ENCODE data around the gene TNFRSF19.

Gene TNFRSF19

DNA sequence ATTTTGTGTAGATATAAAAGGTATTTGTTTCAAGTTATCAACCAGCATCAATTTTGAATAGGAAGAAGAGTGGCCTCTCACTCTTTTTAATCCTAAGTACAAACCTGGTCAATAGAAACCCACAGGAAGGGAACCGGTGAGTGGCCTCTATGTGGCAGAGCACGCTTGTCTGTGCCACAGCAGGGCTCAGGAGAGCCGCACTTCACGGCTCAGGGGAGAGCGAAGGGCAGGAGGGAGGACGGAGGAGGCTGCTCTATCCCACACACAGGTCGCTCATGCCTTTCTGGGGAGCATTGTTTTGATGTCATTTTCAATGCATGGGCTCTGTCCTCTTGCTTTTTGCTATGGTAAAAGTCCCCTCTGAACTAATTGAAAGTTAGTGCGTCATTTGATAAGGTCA lies 57.2 kb downstream of the TNFRSF19 start:
- no peak for DNase-seq (ENCODE audit: low read depth in 2 of 2, low spot score in 1 of 2)

DNA sequence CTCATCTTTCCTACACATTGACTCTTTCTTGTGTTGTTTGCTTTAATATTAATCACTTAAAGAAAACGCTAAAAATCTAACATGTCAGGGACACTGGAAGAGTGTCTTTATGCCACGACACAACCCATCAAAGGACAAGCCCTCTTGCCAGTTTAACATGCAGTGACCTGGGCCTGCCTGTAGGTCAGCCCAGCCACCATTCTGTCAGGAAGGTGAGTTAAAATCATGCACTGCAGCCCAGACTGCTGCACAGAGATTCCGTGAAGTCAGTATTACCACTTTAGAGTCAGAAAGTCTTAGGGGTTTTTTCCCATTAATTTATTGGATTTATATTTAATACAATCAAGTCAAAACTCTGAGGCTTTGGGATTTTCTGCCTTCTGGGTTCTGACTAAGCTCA lies 58.0 kb downstream of the TNFRSF19 start:
- no peak for DNase-seq (ENCODE audit: low read depth in 2 of 2, low spot score in 1 of 2)

DNA sequence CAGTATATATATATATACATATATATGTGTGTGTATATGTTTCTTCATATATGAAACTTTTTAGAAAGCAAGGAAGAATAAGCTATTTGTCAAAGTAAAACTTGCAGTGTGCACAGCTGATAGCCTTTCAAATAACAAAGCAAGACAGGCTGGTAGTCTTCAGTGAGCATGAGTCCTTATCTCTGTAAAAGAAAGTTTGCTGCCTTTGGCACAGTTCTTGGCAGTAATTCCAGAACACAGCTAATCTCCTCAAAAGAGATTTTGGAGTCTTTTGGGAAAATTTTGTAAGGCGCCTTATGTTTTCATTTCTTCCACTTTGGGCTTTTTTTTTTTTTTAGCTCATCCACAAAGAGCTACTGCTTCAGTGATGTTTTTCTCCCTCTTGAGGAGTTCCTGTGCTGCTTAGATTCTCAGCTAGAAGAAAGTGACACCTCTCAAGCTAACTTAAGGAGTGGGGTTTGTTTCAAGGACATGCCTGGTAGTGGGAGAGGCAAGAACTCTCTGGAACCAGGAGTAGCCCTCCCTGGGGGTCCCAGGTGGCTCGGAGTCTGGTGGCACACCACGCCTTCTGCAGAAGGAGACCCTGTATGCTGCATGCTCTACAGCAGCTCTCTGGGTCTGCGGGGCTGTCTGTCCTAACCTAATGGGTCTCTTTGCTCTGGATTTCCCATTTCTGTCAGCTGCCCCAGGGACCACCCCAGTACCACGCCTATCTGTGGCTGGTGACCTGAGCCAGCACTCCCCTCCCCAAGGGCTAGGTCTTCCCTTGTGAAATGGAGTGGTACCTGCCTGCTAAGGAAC lies 58.8 kb downstream of the TNFRSF19 start:
- DNase-seq (ENCODE audit: low read depth in 2 of 2, low spot score in 1 of 2): no peak

DNA sequence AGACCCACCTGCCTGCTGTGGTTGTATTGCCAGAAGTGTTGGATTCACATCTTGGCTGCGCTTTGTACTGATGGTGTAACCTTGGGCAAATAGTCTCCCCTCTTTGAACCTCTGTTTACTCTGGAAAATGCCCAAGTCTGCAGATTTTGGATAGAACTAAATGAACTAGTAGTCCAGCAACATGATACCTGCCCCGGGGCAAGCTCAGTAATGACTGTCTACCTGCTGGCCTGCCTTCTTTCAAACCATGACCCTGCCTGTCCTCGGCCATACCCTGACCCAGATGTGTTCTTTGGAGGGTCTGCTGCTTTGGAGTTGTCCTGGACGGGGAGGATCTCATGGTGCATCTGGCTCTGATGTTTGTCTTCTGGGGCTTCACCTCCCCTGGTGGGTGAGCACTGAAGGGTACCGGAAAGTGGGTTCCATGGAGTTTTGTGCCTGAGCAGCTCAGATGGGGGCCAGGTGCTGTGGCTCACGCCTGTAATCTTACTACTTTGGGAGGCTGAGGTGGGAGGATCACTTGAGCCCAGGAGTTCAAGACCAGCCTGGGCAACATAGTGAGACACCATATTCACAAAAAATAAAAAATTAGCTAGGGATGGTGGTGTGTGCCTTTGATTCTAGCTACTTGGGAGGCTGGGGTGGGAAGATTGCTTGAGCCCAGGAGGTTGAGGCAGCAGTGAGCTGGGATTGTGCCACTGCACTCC lies 59.5 kb downstream of the TNFRSF19 start:
- no peak for DNase-seq (ENCODE audit: low read depth in 2 of 2, low spot score in 1 of 2)

DNA sequence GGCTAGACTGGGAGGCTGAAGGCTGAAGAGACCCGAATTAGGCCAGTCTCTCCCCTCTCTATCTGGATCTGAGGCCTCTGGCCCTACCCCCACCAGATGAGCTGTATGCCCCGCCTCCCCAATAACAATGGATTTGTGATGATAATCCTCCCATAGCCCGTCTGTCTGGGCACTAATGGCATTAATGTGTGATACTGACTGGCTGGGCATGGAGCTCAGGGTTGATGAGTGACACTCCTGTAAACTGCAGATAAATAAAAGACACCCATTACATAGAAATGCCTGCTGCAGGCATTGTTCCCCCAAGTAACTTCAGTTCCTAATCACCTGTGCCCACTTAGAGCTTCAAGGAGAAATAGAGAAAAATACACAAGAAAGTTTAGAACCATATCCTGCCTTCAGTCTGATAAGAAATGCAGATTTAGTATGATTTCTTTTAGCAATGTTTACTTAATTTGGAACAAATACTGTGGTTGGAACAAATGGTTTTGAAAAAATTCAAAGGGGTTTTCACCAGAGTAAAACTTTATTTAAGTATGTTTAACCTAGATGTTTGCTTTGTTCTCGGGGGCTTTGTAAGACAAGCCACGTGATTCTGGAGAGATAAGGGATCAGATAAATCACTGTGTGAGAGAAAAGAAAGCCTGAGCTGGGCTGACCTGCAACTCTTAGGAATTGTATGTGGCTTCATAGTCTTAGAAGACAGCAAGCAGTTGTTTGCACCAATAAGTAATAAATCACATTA lies 60.3 kb downstream of the TNFRSF19 start:
- DNase-seq (ENCODE audit: low read depth in 2 of 2, low spot score in 1 of 2): no peak

DNA sequence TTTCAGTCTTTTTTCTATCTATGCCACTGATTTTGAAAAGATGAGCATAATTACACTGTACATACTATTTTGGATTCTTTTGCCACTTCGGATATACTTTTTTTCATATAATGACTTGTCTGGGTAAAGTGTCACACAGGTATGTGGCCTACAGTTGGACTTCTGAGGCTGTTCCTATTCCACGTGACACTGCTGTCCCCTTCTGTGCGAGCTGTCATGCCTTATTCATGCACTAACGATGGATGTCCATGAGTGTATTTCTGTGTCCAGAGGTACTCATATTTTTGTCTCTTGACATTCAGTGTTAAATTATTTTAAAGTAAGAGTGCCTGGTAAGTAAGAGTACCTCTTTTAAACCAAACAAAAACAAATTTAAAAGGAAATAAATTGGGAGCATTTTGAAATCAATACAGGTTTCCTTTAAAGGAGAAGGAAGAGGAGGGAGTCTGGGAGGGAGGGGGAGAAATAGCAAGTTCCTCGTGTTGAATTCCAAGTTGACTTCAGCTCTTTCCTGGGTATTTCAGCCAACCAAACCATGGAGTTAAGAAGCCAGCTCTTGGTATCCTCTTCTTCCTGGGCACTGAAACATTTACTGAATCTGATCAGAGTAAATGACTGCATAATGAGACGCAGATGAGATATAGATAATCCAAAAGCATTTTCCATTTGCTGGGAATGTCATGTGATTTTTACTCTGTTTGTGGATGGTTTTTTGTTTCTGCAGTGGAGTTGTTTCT lies 61.3 kb downstream of the TNFRSF19 start:
- no peak for DNase-seq (ENCODE audit: low read depth in 2 of 2, low spot score in 1 of 2)

DNA sequence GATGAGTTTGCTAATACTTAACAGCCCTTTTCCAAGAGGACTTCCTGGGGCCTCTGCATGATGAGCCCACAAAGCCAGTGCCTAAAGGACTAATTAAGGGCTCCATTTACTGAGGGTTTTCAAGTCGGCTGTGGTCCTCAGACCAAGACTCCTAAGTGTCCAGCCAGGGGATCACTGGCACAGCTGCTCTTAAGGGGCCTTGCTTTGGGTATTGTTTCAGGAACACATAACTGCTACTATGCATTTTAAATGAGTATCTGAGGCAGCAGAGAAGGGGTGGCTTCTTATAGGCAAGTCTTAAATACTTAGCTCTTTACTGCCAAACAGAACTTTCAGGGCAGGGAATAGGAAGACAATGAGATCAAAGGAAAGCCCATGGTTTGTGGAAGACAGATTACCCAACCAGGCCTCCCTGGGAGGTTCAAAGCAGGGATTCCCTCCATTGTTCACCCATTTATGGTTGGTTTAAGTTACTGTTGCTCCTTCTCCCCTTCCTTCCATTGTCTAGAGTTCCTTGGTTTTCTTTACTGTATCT lies 61.9 kb downstream of the TNFRSF19 start:
- DNase-seq (ENCODE audit: low read depth in 2 of 2, low spot score in 1 of 2): no peak

DNA sequence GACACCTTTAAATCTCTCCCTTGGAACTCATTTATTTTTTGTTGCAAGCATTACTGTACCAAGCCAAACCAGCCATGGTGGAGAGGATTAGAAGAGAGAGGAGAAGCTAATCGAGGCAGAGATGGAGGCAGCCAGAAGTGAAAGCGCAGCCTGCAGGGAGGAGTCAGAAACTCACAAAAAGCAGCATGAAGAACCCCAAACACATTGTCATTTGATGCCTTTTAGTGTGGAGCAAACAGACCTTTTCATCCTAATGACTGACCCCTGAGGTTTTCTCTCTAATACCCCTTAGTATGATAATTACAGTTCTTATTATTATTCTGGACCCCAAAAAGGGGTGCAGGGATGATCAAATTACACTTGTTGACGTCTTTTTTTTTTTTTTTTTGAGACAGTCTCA lies 62.5 kb downstream of the TNFRSF19 start:
- DNase-seq (ENCODE audit: low read depth in 2 of 2, low spot score in 1 of 2): no peak

DNA sequence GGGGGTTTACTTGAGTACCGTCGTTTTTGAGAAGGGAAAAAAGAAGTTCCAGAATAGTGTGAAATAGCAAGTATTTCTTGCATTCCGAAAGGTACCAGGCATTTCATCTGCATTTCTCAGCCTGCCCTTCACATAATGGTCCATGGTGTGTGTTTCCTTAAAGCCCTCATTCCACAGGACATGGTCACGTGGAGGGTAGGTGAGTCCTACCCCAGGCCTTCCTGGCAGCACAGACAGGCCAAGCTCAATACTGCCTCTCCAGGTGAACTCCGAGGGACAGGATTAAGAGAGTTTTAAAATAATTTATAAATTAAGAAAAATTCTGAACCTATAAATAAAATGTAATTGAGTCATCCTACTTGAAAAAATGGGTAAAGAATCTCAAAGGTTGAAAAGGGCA lies 64.7 kb downstream of the TNFRSF19 start:
- DNase-seq (ENCODE audit: low read depth in 2 of 2, low spot score in 1 of 2): no peak

DNA sequence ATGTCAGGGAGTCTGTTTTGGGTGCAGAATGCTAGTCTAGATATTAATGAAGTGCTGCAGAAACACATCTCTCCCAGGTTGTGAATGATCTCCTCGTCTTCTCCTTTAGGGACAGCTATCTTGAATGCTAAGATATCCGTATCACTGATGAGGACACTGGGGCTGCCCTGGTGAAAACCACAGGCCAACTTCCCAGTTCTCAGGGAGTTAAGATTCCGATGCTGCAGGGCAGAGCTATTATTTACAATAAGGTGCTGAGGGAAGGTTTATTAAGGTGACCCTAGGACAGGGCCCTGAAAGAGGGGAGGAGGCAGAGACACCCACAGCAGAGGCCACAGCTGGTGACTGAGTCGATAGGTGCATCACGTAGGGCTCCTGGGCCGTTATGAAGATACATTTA lies 66.1 kb downstream of the TNFRSF19 start:
- no peak for DNase-seq (ENCODE audit: low read depth in 2 of 2, low spot score in 1 of 2)

DNA sequence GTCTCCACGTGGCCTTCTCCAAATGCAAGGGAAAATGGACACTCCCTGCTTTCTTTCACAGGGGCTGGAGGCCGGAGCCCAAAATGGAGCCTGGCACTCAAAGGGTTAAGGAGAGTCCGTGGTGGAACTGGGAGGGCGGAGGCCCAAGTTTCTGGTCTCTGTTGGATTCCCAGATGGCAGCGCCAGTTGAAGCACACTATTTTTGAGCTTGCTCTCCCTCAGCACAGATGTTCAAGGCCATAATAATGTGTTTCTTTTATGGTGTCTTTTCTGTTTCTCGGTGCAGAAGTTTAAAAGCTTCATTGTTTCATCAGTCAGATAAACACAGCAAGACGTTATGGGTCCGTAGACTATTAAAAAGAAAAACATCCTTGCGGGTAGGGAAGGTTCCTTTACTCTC lies 67.6 kb downstream of the TNFRSF19 start:
- DNase-seq (ENCODE audit: low read depth in 2 of 2, low spot score in 1 of 2): no peak

DNA sequence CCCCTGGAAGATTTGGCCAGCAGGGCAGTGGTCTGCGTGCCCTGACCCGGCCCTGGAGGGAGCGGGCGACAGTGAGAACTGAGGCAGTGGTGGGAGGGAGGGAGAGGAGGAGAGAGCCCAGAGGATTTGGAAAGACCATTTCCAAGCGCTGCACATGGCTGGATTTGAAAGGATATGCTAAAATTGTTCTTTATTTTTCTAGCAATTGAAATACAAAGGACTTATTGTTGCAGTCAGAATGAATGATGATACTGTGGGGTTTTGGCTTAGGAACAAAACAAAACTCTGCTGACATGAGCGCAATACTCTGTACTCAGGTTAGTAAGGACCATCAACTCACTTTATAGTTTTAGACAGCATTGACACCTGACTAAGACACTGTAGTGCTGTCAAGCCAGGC lies 69.5 kb downstream of the TNFRSF19 start:
- DNase-seq (ENCODE audit: low read depth in 2 of 2, low spot score in 1 of 2): no peak

DNA sequence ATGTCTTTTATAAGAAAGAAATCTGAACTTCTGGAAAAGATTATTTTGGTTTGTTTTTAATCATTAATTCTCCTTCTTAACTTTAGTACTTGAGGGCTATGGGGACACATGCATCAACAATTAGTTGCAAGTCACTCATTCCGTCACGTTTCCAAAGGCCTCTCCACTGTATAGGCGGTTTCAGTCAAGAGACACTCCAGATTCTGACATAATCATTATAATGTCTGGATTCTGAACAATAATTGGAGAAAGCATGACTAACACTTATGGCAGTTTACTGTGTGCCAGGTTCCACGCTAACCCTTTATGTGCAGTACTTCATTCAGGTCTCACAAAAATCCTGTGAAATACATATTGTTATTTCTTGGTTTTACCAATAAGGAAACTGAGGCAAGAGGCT lies 71.9 kb downstream of the TNFRSF19 start:
- no peak for DNase-seq (ENCODE audit: low read depth in 2 of 2, low spot score in 1 of 2)

DNA sequence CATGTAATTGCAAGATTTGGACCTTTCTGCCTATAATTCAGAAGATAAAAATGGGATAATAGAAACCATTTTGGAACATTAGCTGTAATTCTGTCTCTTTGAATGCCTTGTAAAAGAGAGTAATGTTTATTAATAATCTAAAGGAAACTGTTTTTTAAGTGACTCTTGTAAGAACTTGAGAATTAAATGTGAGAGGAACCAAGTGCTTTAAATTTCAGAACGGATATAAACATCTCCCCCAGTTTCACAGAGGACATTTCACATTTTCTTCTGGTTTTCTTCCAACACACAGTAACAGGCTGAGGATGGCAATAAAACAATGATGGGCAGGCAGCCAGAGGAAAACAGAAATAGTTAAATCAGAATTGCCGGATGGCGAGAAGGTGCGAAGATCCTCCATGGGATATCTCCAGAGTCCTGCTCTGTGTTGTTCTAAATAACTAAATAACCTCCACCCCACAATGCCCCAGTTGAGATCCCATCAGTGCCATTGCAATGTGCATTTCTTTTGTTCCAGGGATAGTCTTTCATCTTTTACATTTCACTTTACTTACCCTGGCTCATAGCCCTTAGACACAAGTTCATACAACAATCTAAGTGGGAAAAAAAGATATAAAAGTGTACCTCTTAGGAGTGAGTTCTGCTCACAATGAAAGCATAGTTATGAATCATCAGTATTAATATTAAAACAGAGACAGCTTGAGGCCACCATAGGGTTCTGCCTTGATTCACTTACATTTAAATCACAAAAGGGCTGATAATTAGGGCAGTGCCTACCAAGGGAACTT lies 73.3 kb downstream of the TNFRSF19 start:
- no peak for DNase-seq (ENCODE audit: low read depth in 2 of 2, low spot score in 1 of 2)

DNA sequence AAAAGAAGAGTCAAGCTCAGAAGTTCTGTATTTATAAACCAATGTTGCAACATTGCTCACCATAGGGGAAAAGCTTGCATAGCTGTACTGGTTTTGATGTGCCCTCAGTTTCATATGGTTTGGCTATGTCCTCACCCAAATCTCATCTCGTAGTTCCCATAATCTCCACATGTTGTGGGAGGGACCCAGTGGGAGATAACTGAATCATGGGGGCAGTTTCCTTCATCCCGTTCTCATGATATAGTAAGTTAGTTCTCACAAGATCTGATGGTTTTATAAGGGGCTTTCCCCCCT lies 73.9 kb downstream of the TNFRSF19 start:
- no peak for DNase-seq (ENCODE audit: low read depth in 2 of 2, low spot score in 1 of 2)

DNA sequence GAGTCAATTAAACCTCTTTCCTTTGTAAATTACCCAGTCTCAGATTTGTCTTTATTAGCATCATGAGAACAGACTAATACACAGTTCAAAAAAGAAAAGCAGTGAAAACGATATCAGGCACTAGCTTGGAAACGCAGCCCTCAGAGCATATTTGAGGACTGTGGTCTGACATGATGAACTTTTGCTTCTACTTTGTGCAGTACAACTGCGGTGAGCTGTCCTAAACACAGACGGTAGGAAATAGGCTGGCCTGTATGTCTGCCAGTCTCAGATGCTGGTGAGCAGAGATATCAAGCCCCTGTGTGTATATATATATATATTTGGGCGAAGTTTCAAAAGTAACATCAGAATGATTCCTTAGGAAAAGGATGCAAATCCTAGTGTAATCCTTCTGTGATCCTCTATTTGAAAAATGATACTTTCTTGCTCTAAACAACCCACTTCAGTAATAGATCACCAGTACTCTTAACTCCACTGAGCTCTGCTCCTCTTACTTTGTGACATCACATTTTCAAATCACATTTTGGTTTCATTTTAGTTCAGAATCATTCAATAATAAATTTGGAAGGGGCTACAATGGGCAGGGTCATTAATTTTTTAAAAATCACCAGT lies 74.4 kb downstream of the TNFRSF19 start:
- DNase-seq (ENCODE audit: low read depth in 2 of 2, low spot score in 1 of 2): no peak

DNA sequence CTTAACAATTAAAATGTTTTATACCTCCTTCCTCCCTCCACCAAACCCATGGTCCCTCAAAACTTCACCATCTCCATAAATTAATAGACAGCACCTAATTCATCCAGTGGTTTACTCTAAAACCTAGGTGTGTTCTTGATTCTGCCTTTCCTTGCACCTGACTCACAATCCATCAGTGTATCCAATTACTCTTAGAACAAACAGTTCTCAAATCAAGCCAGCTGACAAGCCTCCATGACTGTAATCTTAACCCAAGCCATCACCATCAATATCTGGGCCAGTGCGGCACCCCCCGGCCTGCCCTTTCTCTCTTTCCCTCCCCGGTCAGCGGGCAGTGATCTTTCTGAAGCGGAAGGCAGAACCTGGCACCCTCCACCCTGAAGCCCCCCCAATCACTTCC lies 75.6 kb downstream of the TNFRSF19 start:
- no peak for DNase-seq (ENCODE audit: low read depth in 2 of 2, low spot score in 1 of 2)

DNA sequence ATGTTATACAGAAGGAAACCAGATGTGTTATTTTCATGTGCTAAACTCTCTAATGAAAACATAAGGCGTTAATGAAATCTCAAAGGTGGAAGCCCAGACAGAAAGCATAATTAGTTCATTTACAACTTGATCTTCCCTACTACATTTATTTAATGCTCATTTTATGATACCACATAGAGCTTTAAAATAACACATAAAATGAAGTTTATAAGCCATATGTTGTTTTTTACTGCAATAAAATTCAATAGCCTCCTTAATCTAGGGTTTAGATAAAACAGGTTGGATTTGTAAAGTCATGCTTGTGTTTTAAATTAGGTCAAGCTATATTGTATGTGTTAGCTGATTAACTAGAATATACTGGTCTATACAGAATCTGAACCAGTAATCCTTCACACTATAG lies 81.2 kb downstream of the TNFRSF19 start:
- no peak for DNase-seq (ENCODE audit: low read depth in 2 of 2, low spot score in 1 of 2)

DNA sequence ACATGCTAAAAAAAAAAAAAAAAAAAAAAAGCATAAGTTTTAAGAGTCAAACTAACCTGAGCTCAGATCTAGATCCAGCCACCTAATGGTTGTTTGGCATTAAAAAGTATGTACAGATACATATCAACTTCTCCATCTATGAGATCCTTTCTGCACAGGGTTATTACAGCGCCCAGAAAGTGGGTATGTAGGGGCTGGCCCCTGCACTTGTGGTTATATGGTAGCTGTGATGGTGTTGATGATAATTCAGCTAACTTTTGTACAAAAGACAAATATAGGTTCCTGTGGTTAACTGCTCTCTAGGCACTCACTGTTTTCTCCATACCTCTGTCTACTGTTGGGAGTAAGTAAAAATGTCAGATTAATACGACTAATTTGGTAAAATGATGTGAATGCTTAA lies 81.7 kb downstream of the TNFRSF19 start:
- no peak for DNase-seq (ENCODE audit: low read depth in 2 of 2, low spot score in 1 of 2)
